CD4-positive, alpha-beta memory T cell (primary cell): Measurements from ENCODE around the gene TOR2A. TPM values are rescaled to one million over a fixed set of nuclear protein-coding genes. Genes with fewer than 3 reads are reported as not detected.

Experiments used
- polyA plus RNA-seq, 2 donors: library from polyadenylated mRNA; unstranded; fragments of 300-500 nt; fragmentation: Illumina TruSeq; gene quantifications; one replicate each; pipeline ENCODE4 v1.2.3, GENCODE V29; 2021
- total RNA-seq, 2 experiments: library from RNA; stranded (reverse); gene quantifications; one replicate each; pipeline ENCODE4 v1.2.3, GENCODE V29; 2021

Gene TOR2A
- total and polyA plus RNA-seq, 4 experiments from 2014 or later: 14.3 to 27.1 (median 20.8) TPM

Other genes with a start within 250 kb of the TOR2A start
- 10 to 100 TPM; 19.9 to 20.9 TPM for gene STXBP1, start 123.0 kb downstream of the TOR2A start, total RNA-seq
- gene STXBP1, start 123.0 kb downstream of the TOR2A start, polyA plus RNA-seq: 1 to 10 TPM; 4.8 to 5.5 TPM
- gene CFAP157, start 28.3 kb downstream of the TOR2A start, total RNA-seq: under 1 TPM in 1 of 2 experiments, not detected in 1; 0.25 TPM
- gene CFAP157, start 28.3 kb downstream of the TOR2A start, polyA plus RNA-seq: under 1 TPM; 0.14 to 0.22 TPM
- gene PTRH1, start 19.6 kb downstream of the TOR2A start, total RNA-seq: 1 to 10 TPM; 7.3 to 8.4 TPM
- 10 to 100 TPM; 25.6 to 31.1 TPM for gene PTRH1, start 19.6 kb downstream of the TOR2A start, polyA plus RNA-seq
- 1 to 10 TPM; 2.5 to 2.6 TPM for gene TTC16, start 19.2 kb downstream of the TOR2A start, total RNA-seq
- gene TTC16, start 19.2 kb downstream of the TOR2A start, polyA plus RNA-seq: 1 to 10 TPM in 1 of 2 donors, under 1 TPM in 1; 0.09 to 1.8 TPM
- gene SH2D3C, start 43.4 kb upstream of the TOR2A start, total RNA-seq: 10 to 100 TPM; 43.4 to 48.6 TPM
- 10 to 100 TPM in 1 of 2 donors, 1 to 10 TPM in 1; 8.7 to 51.5 TPM for gene SH2D3C, start 43.4 kb upstream of the TOR2A start, polyA plus RNA-seq
- gene CDK9, start 50.7 kb upstream of the TOR2A start, total RNA-seq: 100 to 1,000 TPM; 127 to 138 TPM
- gene CDK9, start 50.7 kb upstream of the TOR2A start, polyA plus RNA-seq: 10 to 100 TPM; 35.4 to 63.6 TPM
- 100 to 1,000 TPM; 100 to 101 TPM for gene FPGS, start 67.6 kb upstream of the TOR2A start, total RNA-seq
- gene FPGS, start 67.6 kb upstream of the TOR2A start, polyA plus RNA-seq: 10 to 100 TPM; 49.4 to 54.6 TPM
- gene ENG, start 119.4 kb upstream of the TOR2A start, total RNA-seq: 10 to 100 TPM; 13.7 to 13.8 TPM
- 1 to 10 TPM; 2.0 to 4.2 TPM for gene ENG, start 119.4 kb upstream of the TOR2A start, polyA plus RNA-seq
- 10 to 100 TPM; 58.1 to 62.7 TPM for gene AK1, start 142.4 kb upstream of the TOR2A start, total RNA-seq
- under 1 TPM in 1 of 2 donors, not detected in 1; 0.53 TPM for gene AK1, start 142.4 kb upstream of the TOR2A start, polyA plus RNA-seq
- 100 to 1,000 TPM; 125 to 127 TPM for gene ST6GALNAC6, start 164.3 kb upstream of the TOR2A start, total RNA-seq
- gene ST6GALNAC6, start 164.3 kb upstream of the TOR2A start, polyA plus RNA-seq: 10 to 100 TPM; 45.2 to 45.6 TPM
- gene ST6GALNAC4, start 181.7 kb upstream of the TOR2A start, total RNA-seq: 10 to 100 TPM; 35.7 to 38.1 TPM
- 10 to 100 TPM; 10.2 to 18.5 TPM for gene ST6GALNAC4, start 181.7 kb upstream of the TOR2A start, polyA plus RNA-seq
- gene PIP5KL1, start 195.5 kb upstream of the TOR2A start, total RNA-seq: 1 to 10 TPM in 1 of 2 experiments, under 1 TPM in 1; 0.72 to 1.8 TPM
- gene PIP5KL1, start 195.5 kb upstream of the TOR2A start, polyA plus RNA-seq: under 1 TPM; 0.26 to 0.79 TPM
- 10 to 100 TPM; 37.0 to 39.7 TPM for gene DPM2, start 202.6 kb upstream of the TOR2A start, total RNA-seq
- 10 to 100 TPM; 41.0 to 43.1 TPM for gene DPM2, start 202.6 kb upstream of the TOR2A start, polyA plus RNA-seq
- gene EEIG1, start 245.7 kb upstream of the TOR2A start, total RNA-seq: 100 to 1,000 TPM; 516 to 550 TPM
- gene EEIG1, start 245.7 kb upstream of the TOR2A start, polyA plus RNA-seq: 100 to 1,000 TPM in 1 of 2 donors, 10 to 100 TPM in 1; 95.4 to 205 TPM